CD14-positive monocyte (primary cell): ENCODE measurements around the gene ZNF543. TPM values are rescaled to one million over a fixed set of nuclear protein-coding genes. Genes with fewer than 3 reads are reported as not detected.

Source experiments
- DNase-seq, 3 donors: peaks; one replicate each; pipeline ENCODE4 v3.0.0-alpha.2; 2011 to 2022
- H2AFZ ChIP-seq: 2 replicates; pipeline ENCODE4 v1.6.0; 2012; ENCODE audit warnings: mild to moderate bottlenecking, low read depth, low read length, inconsistent platforms; ENCODE audit not compliant: insufficient read depth, poor library complexity, severe bottlenecking
- H3K27ac ChIP-seq, 2 donors: 1 replicate in 1 of 2; 2 replicates in 1 of 2; pipeline ENCODE4 v1.5.1; 2012 to 2013; ENCODE audit warnings: low read length in 2 of 2, control low read depth in 1 of 2, inconsistent platforms in 1 of 2, low read depth in 1 of 2, mild to moderate bottlenecking in 1 of 2
- H3K27me3 ChIP-seq, 2 donors: one replicate each; pipeline versions ENCODE4 v1.6.0 to v1.6.1; 2011 to 2013; ENCODE audit warnings: low read length in 2 of 2; ENCODE audit not compliant: control insufficient read depth in 2 of 2, insufficient read depth in 2 of 2
- H3K36me3 ChIP-seq, 2 donors: replicated peaks in 1 of 2; 1 replicate in 1 of 2; 2 replicates in 1 of 2; pipeline versions ENCODE4 v1.5.1 to v1.6.1; 2012 to 2013; ENCODE audit warnings: low read length in 2 of 2, control low read depth in 1 of 2, inconsistent platforms in 1 of 2, mild to moderate bottlenecking in 1 of 2; ENCODE audit not compliant: insufficient read depth in 2 of 2, control insufficient read depth in 1 of 2
- H3K4me1 ChIP-seq, 2 donors: 1 replicate in 1 of 2; 2 replicates in 1 of 2; pipeline versions ENCODE4 v1.5.1 to v1.6.1; 2012 to 2013; ENCODE audit warnings: low read length in 2 of 2, control low read depth in 1 of 2, inconsistent platforms in 1 of 2, mild to moderate bottlenecking in 1 of 2, moderate library complexity in 1 of 2; ENCODE audit not compliant: insufficient read depth in 2 of 2, control insufficient read depth in 1 of 2
- H3K4me2 ChIP-seq: replicated peaks from 2 replicates; pipeline ENCODE3; 2012; ENCODE audit warnings: low read length, moderate library complexity, mild to moderate bottlenecking; ENCODE audit not compliant: poor library complexity, severe bottlenecking; ENCODE audit errors: extremely low read depth
- H3K4me3 ChIP-seq, 3 experiments: fragments of 200-600 bp in 1 of 3; sonication (generic) in 1 of 3; replicated peaks in 1 of 3; 1 replicate in 2 of 3; 2 replicates in 1 of 3; pipeline ENCODE4 v1.5.1; 2011 to 2013; ENCODE audit warnings: low read length in 3 of 3, mild to moderate bottlenecking in 3 of 3, control low read depth in 2 of 3, low read depth in 2 of 3, inconsistent platforms in 1 of 3, moderate library complexity in 1 of 3
- H3K79me2 ChIP-seq: 2 replicates; pipeline ENCODE4 v1.6.0; 2012; ENCODE audit warnings: mild to moderate bottlenecking, control low read depth, inconsistent platforms, low read length, moderate library complexity; ENCODE audit not compliant: insufficient read depth
- H3K9ac ChIP-seq: 2 replicates; pipeline ENCODE4 v1.6.0; 2017; ENCODE audit warnings: low read length, mild to moderate bottlenecking; ENCODE audit not compliant: insufficient read depth, poor library complexity, severe bottlenecking
- H3K9me3 ChIP-seq, 2 donors: replicated peaks in 1 of 2; 1 replicate in 1 of 2; 2 replicates in 1 of 2; pipeline versions ENCODE4 v1.5.1 to v1.6.1; 2012 to 2013; ENCODE audit warnings: low read length in 2 of 2, control low read depth in 1 of 2; ENCODE audit not compliant: control insufficient read depth in 1 of 2, insufficient read depth in 1 of 2
- H4K20me1 ChIP-seq: 2 replicates; pipeline ENCODE4 v1.6.0; 2012; ENCODE audit warnings: mild to moderate bottlenecking, low read length, control low read depth, moderate library complexity; ENCODE audit not compliant: insufficient read depth
- H3K27ac Mint-ChIP-seq, 7 donors: one replicate each; pipeline ENCODE4 v1.8.0; 2020; ENCODE audit warnings: mild to moderate bottlenecking in 7 of 7, mixed read lengths in 7 of 7, moderate library complexity in 6 of 7, inconsistent platforms in 2 of 7
- H3K27me3 Mint-ChIP-seq, 3 donors: one replicate each; pipeline ENCODE4 v1.8.0; 2021 to 2022; ENCODE audit warnings: low read depth in 3 of 3, mild to moderate bottlenecking in 3 of 3, mixed read lengths in 3 of 3, moderate library complexity in 3 of 3, inconsistent platforms in 1 of 3
- H3K36me3 Mint-ChIP-seq, 2 donors: one replicate each; pipeline ENCODE4 v1.8.0; 2020; ENCODE audit warnings: mixed read lengths in 2 of 2, inconsistent platforms in 1 of 2, mild to moderate bottlenecking in 1 of 2
- H3K4me1 Mint-ChIP-seq: one replicate; pipeline ENCODE4 v1.8.0; 2020; ENCODE audit warnings: mild to moderate bottlenecking, mixed read lengths
- H3K4me3 Mint-ChIP-seq, 2 donors: one replicate each; pipeline ENCODE4 v1.8.0; 2020; ENCODE audit warnings: mild to moderate bottlenecking in 2 of 2, mixed read lengths in 2 of 2, moderate library complexity in 1 of 2
- H3K9me3 Mint-ChIP-seq, 7 donors: one replicate each; pipeline ENCODE4 v1.8.0; 2020 to 2022; ENCODE audit warnings: mixed read lengths in 7 of 7, mild to moderate bottlenecking in 6 of 7, moderate library complexity in 6 of 7, inconsistent platforms in 2 of 7
- WGBS: methylation state at CpG from one replicate; pipeline ENCODE4 v1.1.5; 2013; ENCODE audit warnings: missing lambda C conversion rate; ENCODE audit not compliant: insufficient coverage; 5-methylcytosine and 5-hydroxymethylcytosine counted together
- intact Hi-C, 2 donors: fragments of 100-400 bp; cut with micrococcal nuclease; formaldehyde crosslinking; loops; one replicate each; pipeline versions ENCODE4 v1.15.0 to v1.15.1; 2023
- polyA plus RNA-seq, 3 donors: library from polyadenylated mRNA; depleted of rRNA in 1 of 3; unstranded in 2 of 3; stranded (reverse) in 1 of 3; fragments of 300-500 nt in 2 of 3; fragments of >200 nt in 1 of 3; fragmentation: Illumina TruSeq in 2 of 3; gene quantifications; 1 replicate in 2 of 3; 2 replicates in 1 of 3; pipeline ENCODE4 v1.2.3, GENCODE V29; 2012 to 2021
- TF ChIP-seq, protein P1 (sequence below): fragments of 200-600 bp; IDR thresholded peaks from one replicate; pipeline ENCODE4 v1.8.0; 2022; ENCODE audit warnings: antibody characterized with exemption, mild to moderate bottlenecking

Gene ZNF543
- polyA plus RNA-seq, 3 donors = 0.85 to 1.1 (median 0.99) TPM

DNA sequence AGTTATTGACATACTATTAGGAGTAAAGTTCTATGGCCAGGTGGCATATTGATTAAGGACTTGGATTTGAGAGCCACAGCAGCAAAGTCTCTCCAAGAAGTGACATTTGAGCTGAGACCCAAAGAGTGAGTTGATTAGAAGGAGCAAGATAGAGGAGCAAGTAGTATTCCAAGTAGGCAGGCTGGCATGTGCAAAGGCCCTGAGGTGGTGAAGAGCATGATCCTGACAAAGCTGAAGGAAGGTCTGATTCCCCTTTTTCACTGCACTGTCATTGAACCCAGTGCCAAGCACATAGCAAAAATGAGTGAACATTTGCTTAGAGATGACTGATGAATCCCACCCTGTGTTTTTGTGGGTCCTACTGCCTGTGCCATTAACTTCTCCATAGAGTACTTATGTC, 4.7 kb downstream of the ZNF543 start:
- H3K27ac Mint-ChIP-seq = peak overlapping the region in 1 of 7 donors; percentile 64
- H3K9ac ChIP-seq = no peak overlapping the region
- H3K4me3 ChIP-seq = no peak overlapping the region
- H3K4me3 Mint-ChIP-seq = no peak overlapping the region
- H3K27me3 ChIP-seq = no peaks in the 10 kb centered on the region
- H3K4me1 ChIP-seq = peaks cover 12 to 16% of the 10 kb centered on the region in 2 donors
- H3K27me3 Mint-ChIP-seq = no peaks in the 10 kb centered on the region
- no peak for DNase-seq
- peaks cover 22% of the 10 kb centered on the region for H3K79me2 ChIP-seq
- no peak overlapping the region for H3K4me2 ChIP-seq
- H3K27ac ChIP-seq = no peak overlapping the region
- H3K4me1 Mint-ChIP-seq = peaks cover 20% of the 10 kb centered on the region
- peaks cover 55 to 69% of the 10 kb centered on the region in 2 donors for H3K36me3 ChIP-seq
- TF ChIP-seq, protein P1, sequence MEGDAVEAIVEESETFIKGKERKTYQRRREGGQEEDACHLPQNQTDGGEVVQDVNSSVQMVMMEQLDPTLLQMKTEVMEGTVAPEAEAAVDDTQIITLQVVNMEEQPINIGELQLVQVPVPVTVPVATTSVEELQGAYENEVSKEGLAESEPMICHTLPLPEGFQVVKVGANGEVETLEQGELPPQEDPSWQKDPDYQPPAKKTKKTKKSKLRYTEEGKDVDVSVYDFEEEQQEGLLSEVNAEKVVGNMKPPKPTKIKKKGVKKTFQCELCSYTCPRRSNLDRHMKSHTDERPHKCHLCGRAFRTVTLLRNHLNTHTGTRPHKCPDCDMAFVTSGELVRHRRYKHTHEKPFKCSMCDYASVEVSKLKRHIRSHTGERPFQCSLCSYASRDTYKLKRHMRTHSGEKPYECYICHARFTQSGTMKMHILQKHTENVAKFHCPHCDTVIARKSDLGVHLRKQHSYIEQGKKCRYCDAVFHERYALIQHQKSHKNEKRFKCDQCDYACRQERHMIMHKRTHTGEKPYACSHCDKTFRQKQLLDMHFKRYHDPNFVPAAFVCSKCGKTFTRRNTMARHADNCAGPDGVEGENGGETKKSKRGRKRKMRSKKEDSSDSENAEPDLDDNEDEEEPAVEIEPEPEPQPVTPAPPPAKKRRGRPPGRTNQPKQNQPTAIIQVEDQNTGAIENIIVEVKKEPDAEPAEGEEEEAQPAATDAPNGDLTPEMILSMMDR = no peak
- no peaks in the 10 kb centered on the region for H4K20me1 ChIP-seq
- intact Hi-C loops = no loop called here
- peaks cover 62 to 70% of the 10 kb centered on the region in 2 donors for H3K36me3 Mint-ChIP-seq
- H2AFZ ChIP-seq = no peak overlapping the region
- H3K9me3 ChIP-seq = peaks cover 43 to 52% of the 10 kb centered on the region in 2 donors
- peaks cover 41 to 78% (median 53%) of the 10 kb centered on the region in 7 donors for H3K9me3 Mint-ChIP-seq

DNA sequence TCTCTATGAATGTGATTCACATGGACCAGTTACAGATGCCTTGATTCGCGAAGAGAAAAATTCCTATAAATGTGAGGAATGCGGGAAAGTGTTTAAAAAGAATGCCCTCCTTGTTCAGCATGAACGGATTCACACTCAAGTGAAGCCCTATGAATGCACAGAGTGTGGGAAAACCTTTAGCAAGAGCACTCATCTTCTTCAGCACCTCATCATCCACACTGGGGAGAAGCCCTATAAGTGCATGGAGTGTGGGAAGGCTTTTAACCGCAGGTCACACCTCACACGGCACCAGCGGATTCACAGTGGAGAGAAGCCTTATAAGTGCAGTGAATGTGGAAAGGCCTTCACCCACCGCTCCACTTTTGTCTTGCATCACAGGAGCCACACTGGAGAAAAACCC, 7.7 kb downstream of the ZNF543 start:
- Histone ChIP-seq H3K4me3 (peak overlapping the region in 1 of 3 experiments; percentile 21), H3K36me3 (peaks cover 55 to 74% of the 10 kb centered on the region in 2 donors), H3K79me2 (no peaks in the 10 kb centered on the region), H3K4me2 (no peak overlapping the region), H3K9me3 (peaks cover 47 to 63% of the 10 kb centered on the region in 2 donors), H4K20me1 (no peaks in the 10 kb centered on the region), H3K27ac (no peak overlapping the region), H3K4me1 (no peaks in the 10 kb centered on the region), H3K27me3 (no peaks in the 10 kb centered on the region), H3K9ac (no peak overlapping the region), H2AFZ (no peak overlapping the region)
- Mint-ChIP-seq H3K36me3 (peaks cover 62 to 69% of the 10 kb centered on the region in 2 donors), H3K4me1 (no peaks in the 10 kb centered on the region), H3K4me3 (no peak overlapping the region), H3K27ac (no peak overlapping the region), H3K27me3 (peaks cover 0 to 2% (median 0%) of the 10 kb centered on the region in 3 donors), H3K9me3 (peaks cover 41 to 86% (median 62%) of the 10 kb centered on the region in 7 donors)
- 95% methylated on average over 7 of the region's 8 CpGs for WGBS
- DNase-seq = no peak
- intact Hi-C loops = no loop called here
- TF ChIP-seq, protein P1 = no peak
